Caki2 (cell line): ENCODE data around the gene TXNRD1. TPM values are rescaled to one million over a fixed set of nuclear protein-coding genes. Genes with fewer than 3 reads are reported as not detected.
A peak's percentile ranks its signal among the peaks of the same experiment; 100 is the strongest.
"Not testable (repeated sequence)": the region's sequence is repeated elsewhere in the genome, so short reads cannot be mapped to it uniquely, and the experiment has no call there.

Source experiments
- DNase-seq: peaks from one replicate; pipeline ENCODE4 v3.0.0-alpha.2; 2015; ENCODE audit warnings: low read depth
- in situ Hi-C: cut with HindIII; loops from 2 replicates; pipeline ENCODE4 v1.10.0; 2016; ENCODE audit warnings: low sequenced_read_pairs, low pct_unique_long_range_greater_than_20kb, mixed read lengths
- total RNA-seq: library from RNA; depleted of rRNA; stranded (reverse); fragments of >200 nt; shearing (Covaris generic); gene quantifications from 2 replicates; pipeline ENCODE4 v1.2.3, GENCODE V29; 2014; ENCODE audit warnings: low replicate concordance

Gene TXNRD1
- total RNA-seq, 1 experiment from 2014 or later: 1,656 TPM

DNA sequence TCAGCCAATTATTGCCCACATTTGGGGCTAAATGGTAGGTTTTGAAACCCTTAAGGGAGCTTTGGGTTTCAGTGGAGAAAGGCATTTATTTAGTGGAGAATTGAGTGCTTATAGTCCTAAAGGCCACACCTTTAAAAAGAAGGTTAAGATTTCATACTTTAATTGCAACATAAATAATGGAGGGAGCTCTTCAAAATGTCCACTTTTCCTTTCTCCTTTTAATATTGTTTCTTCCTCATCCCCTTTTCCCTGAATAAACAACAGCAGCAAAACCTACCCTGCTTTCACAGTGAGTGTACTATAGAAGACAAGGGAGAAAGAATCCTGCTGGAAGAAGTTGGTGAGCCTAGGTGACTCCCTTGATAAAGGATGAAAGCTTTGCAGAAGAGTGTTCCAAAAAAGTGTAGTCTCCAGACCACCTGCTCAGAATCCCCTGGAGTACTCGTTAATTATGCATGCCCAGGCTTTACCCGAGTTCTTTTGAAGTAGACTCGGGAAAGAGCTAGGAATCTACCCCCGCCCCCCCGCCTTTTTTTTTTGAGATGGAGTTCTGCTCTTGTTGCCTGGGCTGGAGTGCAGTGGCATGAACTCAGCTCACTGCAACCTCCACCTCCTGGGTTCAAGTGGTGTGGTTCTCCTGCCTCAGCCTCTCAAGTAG, 76.4 kb downstream of the TXNRD1 start:
- DNase-seq: peak; percentile 61
- in situ Hi-C loops: no loop called here

DNA sequence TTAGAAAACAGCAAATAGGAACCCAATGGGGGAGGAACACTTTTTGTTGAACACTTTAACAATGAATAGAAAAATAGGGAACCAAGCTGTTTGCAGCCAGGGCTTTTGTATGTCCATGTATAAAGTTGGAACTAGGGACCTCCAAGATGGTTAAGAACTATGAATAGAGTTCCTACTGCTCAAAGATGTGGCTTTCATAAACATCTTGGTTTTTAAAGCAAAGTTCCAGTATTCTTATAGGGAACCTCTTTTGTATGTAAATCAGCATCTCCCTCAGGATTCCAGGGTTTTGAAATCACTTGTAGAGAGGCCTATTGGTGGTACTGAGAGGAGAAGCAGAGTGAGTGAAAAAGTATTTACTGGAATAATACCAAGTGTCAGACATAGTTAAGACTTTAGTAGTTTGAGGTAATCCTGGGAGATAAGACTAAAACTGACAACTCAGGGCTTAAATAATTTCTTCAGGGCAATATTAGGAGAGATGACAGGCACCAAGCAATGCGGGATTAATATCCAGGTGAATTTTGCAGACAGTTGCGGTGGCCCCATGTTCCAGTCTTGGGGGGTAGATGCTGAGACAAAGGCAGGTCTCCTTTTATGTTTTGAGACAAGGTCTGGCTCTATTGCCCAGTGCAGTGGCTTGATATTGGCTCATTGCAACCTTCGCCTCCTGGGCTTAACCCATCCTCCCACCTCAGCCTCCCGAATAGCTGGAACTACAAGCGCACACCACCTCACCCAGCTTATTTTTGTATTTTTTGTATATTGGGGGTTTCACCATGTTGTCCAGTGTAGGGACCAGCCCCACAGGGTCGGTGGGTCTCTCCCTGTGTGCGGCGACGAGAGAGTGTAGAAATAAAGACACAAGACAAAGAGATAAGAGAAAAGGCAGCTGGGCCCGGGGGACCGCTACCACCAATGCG, 77.6 kb downstream of the TXNRD1 start:
- in situ Hi-C loops: no loop called here
- DNase-seq: peak; percentile 48

DNA sequence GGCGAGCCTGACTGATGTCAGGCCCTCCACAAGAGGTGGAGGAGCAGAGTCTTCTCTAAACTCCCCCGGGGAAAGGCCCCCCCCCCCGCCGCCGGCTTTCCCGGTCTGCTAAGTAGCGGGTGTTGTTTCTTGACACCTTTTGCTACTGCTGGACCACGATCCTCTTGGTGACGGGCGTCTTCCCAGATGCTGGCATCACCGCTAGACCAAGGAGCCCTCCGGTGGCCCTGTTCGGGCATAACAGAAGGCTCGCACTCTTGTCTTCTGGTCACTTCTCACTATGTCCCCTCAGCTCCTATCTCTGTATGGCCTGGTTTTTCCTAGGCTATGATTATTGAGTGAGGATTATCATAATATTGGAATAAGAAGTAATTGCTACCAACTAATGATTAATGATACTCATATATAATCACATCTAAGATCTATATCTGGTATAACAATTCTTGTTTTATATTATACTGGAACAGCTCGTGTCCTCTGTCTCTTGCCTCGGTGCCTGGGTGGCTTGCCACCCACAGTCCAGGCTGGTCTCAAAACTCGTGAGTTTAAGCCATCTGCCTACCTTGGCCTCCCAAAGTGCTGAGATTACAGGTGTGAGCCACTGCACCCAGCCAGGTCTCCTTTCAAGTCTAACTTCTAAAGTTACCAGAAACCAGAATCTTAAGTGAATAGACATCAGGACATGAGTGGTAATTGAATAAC, 78.7 kb downstream of the TXNRD1 start:
- peak; percentile 59 for DNase-seq
- in situ Hi-C loops: not testable (repeated sequence)

DNA sequence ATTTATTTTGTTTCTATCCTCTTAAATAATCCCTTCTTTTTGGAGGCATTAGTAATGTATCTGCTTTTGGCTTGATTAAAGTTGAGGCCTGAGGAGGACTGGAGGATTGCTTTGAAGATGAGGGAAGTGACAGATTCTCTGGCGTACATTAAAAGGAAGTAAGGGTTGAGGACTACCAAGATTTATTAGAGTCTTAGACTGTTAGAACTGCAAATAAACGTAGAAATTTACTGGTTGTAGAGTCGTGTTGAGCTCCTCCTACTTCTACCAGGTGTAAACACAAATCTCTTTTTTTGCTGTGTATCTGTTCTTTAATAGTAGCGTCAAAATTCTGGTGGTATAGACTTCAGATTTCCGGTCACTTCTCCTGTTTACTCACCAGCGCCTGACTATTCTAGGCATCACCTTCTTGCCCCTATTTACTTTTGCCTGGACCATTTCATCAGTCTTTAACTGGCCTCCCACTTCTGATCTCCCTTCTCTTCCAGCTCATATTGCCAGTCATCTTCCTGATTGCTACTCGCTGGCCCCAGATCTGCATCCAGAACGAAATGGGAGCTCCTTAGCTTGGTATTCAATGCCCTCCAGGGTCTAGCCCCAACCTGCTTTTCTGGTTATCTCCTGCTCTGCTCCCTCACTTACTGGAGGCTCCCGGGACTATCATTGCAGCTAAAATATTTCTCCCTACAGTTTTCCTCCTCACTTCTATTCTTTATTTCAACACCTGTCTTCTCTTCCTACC, 79.5 kb downstream of the TXNRD1 start:
- peak; percentile 56 for DNase-seq
- in situ Hi-C loops: no loop called here

DNA sequence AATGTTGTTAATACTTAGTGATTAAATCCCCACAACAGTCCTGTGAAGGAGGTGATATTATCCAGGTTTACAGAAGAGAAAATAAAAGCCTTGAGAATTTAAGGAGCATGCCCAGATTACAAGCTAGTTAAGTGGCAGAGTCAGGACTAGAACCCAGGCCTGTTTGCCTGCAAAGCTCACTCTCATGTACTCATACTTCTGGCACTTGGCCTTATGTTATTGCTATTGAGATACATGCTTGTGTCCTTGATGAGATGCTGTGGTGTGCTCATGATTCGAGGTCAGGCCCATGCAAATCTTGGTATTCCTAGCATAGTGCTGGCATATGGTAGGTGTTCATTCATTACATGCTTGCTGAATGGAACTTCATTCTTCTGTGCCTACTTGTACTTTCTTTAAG, 80.4 kb downstream of the TXNRD1 start:
- in situ Hi-C loops: no loop called here
- DNase-seq: no peak

DNA sequence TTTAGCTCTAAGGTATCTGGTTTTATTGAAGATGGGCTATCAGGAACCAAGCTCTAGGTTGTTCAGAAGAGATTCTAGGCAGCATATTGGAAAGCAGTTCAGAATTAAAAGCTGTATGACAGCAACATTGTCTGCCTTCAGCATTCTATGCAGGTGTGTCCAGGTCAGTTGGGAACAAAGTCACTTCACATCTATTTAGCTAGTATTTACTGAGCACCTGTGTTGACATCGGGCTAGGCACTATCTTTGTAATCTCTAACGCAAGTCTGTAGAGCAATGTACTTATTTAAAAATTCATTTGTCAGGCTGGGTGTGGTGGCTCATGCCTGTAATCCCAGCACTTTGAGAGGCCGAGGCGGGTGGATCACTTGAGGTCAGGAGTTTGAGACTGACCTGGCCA, 81.1 kb downstream of the TXNRD1 start:
- in situ Hi-C loops: no loop called here
- peak; percentile 35 for DNase-seq

DNA sequence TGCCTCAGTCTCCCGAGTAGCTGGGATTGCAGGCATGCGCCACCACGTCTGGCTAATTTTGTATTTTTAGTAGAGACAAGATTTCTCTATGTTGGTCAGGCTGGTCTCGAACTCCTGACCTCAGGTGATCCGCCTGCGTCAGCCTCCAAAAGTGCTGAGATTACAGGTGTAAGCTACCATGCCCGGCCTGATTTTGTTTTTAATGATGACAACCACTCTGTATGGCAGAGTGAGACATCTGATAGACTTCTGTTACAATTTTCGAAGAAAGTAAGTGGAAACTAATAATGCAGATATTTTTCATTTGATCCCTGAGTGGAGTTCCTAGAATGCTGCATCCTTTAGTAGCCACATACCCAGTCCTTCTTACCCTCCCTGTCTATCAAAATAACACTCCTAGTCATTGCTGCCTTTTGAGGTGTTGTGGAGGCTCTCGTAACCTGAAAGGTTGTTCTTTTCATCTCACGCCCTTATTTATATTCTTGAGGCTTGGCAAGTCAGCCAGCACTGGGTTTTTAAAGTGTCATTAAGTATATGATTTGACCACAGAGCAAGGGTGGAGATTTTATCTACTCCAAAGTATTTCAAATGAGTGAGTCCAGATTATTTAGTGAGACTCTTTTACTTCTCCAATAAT, 82.0 kb downstream of the TXNRD1 start:
- in situ Hi-C loops: no loop called here
- peak; percentile 58 for DNase-seq

DNA sequence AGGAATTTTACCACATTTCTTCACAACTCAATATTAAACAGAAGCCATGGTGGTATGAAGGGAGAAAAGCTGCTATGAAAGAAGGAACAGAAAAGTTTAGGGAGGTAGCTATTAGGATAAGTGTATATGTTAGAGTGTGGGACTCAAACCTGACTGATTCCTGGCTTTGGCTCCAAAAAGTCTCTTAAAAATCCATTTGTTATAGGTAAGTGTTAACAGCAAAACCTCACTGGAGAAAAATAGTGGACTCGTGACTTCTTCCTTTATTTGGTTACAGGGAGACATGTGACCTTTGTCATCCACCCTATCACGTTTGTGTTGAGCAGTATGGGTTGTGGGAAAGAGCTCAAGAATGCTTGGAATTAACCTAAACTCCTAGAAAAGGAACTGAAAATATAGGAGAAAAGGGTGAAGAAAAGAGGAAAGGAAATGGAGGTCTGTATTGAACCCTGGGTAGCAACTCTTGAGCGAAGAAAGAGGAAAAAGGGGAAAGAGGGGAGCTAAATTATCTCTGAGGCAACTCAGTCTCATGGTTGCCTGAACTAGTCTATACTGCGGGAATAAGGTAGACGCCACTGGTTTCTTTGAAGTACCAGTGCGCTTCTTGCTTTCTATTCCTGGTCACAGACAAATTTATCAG, 84.4 kb downstream of the TXNRD1 start:
- in situ Hi-C loops: no loop called here
- DNase-seq: no peak

DNA sequence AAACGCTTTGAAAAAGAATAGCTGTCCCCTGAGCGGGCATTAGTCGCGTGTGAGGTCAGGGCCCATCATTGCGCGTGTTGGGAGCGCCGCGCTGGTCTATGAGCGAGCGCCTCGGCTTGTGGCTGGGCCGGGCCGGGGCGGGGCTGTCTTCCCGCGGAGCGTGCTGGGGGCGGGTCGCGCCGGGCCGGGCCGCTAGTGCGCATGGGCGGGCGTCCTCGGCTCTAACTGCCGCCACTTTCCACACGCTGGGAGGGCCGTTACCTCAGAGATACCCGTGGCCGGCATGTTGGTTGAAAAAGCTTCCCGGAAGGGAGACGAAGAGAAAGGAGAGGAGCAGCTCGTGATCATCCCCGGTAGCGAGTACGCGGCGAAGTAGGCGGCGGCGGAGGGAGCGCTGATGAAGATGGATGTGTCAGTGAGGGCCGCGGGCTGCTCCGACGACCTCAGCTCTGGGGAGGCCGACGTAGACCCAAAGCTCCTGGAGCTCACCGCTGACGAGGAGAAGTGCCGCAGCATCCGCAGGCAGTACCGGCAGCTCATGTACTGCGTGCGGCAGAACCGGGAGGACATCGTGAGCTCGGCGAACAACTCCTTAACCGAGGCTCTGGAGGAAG, 88.1 kb downstream of the TXNRD1 start, which contains the start of gene EID3:
Gene EID3, plus strand, starts transcription at position 202 of the 614 bp plus-strand sequence. Its CDS starts 196 bp downstream, at position 398.
- DNase-seq: peak; percentile 73
- in situ Hi-C loops: no loop called here

DNA sequence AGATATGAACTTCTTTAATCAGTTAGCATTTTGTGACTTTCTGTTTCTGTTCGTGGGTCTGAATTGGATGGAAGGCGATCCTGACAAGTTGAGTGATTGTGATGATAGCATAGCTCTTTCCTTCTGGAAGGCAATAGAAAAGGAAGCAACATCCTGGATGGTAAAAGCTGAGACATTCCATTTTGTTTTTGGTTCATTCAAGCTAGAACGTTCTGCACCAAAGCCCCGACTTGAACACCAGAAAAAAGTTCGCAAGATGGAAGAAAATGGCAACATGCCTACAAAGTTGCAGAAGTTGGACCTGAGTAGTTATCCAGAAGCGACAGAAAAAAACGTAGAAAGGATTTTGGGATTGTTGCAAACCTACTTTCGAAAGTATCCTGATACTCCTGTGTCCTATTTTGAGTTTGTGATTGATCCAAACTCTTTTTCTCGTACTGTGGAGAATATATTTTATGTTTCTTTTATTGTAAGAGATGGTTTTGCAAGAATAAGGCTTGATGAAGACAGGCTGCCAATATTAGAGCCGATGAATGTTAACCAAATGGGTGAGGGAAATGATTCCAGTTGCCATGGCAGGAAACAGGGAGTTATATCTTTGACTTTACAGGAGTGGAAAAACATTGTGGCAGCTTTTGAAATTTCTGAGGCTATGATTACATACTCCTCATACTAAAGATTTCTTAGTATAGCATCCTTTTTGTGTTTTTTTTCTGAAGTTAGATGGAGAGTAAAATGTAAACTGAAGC, 88.9 kb downstream of the TXNRD1 start:
- in situ Hi-C loops: no loop called here
- DNase-seq: no peak

DNA sequence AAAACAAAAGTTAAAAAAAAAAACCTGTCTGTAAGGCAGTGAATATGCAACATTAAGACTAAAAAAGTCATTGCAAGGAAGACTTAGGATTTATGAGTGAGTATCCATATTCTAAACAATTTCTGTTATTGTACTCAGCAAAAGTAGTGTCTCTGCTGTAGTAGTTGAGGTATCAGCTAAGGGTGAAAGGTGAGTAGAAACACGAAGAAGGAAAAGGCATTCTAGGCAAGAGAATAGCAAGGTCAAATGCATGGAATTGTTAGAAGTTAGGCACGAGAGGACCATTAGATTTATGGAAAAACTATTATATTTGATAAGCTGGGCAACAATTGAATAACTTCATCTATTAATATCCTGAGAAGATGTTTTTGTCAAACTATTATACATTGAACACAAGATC, 89.8 kb downstream of the TXNRD1 start:
- peak; percentile 48 for DNase-seq
- in situ Hi-C loops: no loop called here

DNA sequence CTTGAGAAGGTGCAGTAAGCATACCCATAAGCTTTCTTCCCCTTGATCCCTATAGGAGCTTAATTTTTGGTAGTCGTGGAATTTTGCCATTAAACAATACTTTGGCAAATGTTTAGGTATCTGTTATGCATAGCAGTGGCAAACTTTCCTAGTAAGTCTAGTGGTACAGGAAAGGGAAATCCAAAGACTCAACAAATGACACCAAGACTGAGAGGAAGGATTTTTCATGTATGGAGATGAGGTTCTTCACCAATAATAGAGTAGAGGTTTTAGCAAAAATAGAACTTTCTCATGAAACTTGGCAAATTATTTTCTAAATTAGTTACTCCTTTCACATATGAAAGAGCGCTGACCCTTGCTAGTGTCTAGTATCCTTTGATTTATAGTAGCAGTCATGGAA, 90.8 kb downstream of the TXNRD1 start:
- DNase-seq: no peak
- in situ Hi-C loops: no loop called here

DNA sequence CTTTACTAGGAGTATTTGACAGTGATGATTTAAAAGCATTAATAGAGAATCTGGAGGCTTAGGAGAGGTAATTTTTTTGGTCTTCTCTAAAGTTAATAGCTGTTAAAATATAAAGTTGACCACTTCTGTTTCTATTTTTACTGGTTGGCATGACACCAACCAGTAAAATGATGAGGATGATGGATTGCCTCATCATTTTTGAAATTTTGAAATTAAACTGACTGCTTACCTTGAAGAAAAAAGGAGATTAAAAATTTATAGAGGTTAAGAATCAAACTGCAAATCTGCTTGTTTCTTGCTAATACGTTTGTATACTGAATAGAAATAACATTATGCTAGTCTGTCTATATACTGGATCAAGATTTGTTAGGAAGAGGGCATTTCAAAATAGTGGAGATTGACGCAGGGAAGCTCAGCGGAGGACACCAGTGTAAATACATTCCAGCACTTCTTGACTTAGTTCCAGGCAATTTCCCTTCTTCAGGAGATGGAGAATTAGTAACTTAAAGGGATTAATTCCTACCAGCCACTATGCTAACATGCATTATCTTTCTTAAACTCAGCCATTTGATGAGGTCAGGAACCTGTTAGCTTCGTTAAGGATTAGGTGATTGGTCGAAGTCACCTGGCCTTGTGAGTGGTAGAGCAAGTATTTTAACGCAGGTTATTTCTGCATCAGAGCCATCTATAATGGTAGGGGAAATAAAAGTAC, 91.5 kb downstream of the TXNRD1 start:
- in situ Hi-C loops: no loop called here
- DNase-seq: no peak

DNA sequence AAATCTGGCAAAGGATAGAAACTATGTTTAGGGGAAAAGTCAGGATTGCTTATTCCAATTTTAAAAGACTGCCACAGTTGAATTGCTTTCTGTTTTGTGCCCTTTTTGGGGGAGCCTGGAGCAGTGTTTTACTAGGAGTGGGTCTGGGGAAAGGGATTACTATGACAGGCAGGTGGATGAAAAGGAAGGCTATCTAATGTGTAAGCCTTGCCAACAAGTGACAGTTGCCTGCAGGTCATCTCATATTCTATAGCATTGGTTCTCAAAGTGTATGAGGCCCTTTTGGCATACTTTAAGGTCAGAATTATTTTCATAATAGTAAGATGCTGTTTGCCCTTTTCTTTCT, 92.0 kb downstream of the TXNRD1 start:
- no peak for DNase-seq
- in situ Hi-C loops: no loop called here

DNA sequence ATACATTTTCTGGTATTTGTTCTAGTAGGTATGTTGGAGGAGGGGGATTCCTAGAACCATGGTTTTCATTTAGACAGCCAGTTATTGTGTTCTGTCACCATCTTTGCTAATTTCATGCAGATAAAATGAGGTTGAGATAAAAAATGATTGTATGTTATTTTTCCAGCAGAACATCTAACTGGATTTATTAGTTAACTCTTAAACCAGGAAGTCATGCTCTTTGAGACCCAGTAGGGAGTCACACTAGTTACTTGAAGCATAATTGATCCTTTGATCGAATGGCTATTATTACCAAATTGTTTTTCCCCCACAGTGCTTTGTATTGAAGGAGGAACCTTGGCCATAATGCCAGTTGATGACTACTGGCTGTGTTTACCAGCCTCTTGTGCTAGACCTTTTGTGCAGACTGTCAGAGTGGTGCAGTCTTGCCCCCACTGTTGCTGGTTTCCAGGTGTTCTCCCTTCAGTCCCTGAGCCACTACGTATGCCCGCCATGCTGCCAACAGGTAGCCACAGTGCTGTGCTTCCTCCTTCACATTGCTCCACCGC, 93.9 kb downstream of the TXNRD1 start:
- in situ Hi-C loops: no loop called here
- peak; percentile 44 for DNase-seq
